HCT116 (cell line): ENCODE data around the gene RBP5. TPM values are rescaled to one million over a fixed set of nuclear protein-coding genes. Genes with fewer than 3 reads are reported as not detected.

ENCODE experiments used
- ATAC-seq: fragments of 200-7000 bp; cut with Tn5 transposase; 2 replicates; pipeline ENCODE4 v1.9.1; 2020; ENCODE audit warnings: mild to moderate bottlenecking, moderate library complexity
- BruUV-seq: library from RNA; stranded (reverse); fragments of 400-500 nt; replicated peaks from 2 replicates; lab custom pipeline; 2021; lab: Mats Ljungman, UMichigan
- CTCF ChIA-PET: fragments of 300-600 bp; sonication (Branson Sonifier 250); formaldehyde crosslinking; loops from one replicate; lab custom pipeline; 2021; ENCODE audit warnings: antibody characterized with exemption; lab: Charles Lee
- POLR2A ChIA-PET: fragments of 300-600, 350-600 bp; sonication (Branson Sonifier 250); formaldehyde crosslinking; loops from one replicate; lab custom pipeline; 2021; ENCODE audit warnings: antibody characterized with exemption; lab: Charles Lee
- RAD21 ChIA-PET, 2 experiments: fragments of 300-600 bp; sonication (Branson Sonifier 250); formaldehyde crosslinking; loops; one replicate each; lab custom pipeline; 2023; ENCODE audit warnings: low total read pairs in 2 of 2; ENCODE audit not compliant: uncharacterized antibody in 2 of 2, unreplicated experiment in 2 of 2, low non-redundant PET in 1 of 2; lab: Charles Lee
- DNase-seq: peaks from one replicate; pipeline ENCODE4 v3.0.0-alpha.2; 2010; ENCODE audit warnings: low read depth, low spot score
- H2AFZ ChIP-seq: fragments of 200-600 bp; shearing (Covaris generic), sonication (generic); 2 replicates; pipeline ENCODE4 v1.6.1; 2017; ENCODE audit warnings: low read depth, mixed run types, mixed read lengths, antibody characterized with exemption, low read length; ENCODE audit not compliant: poor library complexity, severe bottlenecking
- H3K27ac ChIP-seq: 2 replicates; pipeline ENCODE4 v1.5.1; 2012; ENCODE audit warnings: low read depth, low read length
- H3K27me3 ChIP-seq: fragments of 200-600 bp; sonication (generic); 2 replicates; pipeline ENCODE4 v1.6.1; 2016; ENCODE audit warnings: mixed run types, low read length, mixed read lengths; ENCODE audit not compliant: insufficient read depth
- H3K36me3 ChIP-seq, 2 experiments: fragments of 200-500 bp in 1 of 2; fragments of 200-600 bp in 1 of 2; sonication (Bioruptor generic) in 1 of 2; sonication (generic) in 1 of 2; 2 replicates each; pipeline versions ENCODE4 v1.5.1 to v1.6.1; 2014 to 2016; ENCODE audit warnings: low read length in 2 of 2, inconsistent platforms in 1 of 2, mixed read lengths in 1 of 2, mixed run types in 1 of 2; ENCODE audit not compliant: insufficient read depth in 2 of 2, control insufficient read depth in 1 of 2
- H3K4me1 ChIP-seq, 2 experiments: fragments of 200-600 bp in 1 of 2; sonication (generic) in 1 of 2; 2 replicates each; pipeline versions ENCODE4 v1.5.1 to v1.6.1; 2012 to 2017; ENCODE audit warnings: low read length in 2 of 2, inconsistent platforms in 1 of 2, mild to moderate bottlenecking in 1 of 2, mixed read lengths in 1 of 2, mixed run types in 1 of 2, moderate library complexity in 1 of 2; ENCODE audit not compliant: insufficient read depth in 2 of 2, control insufficient read depth in 1 of 2
- H3K4me2 ChIP-seq: fragments of 200-600 bp; sonication (generic); 2 replicates; pipeline ENCODE4 v1.6.1; 2017; ENCODE audit warnings: mixed run types, low read length, mixed read lengths
- H3K4me3 ChIP-seq, 2 experiments: fragments of 200-600 bp in 1 of 2; sonication (generic) in 1 of 2; replicated peaks in 1 of 2; 2 replicates each; pipeline ENCODE4 v1.5.1; 2011 to 2016; ENCODE audit warnings: low read length in 2 of 2, control low read depth in 1 of 2, low read depth in 1 of 2, mild to moderate bottlenecking in 1 of 2, mixed read lengths in 1 of 2, mixed run types in 1 of 2
- H3K79me2 ChIP-seq: fragments of 200-600 bp; sonication (generic); 2 replicates; pipeline ENCODE4 v1.6.1; 2017; ENCODE audit warnings: mild to moderate bottlenecking, mixed run types, low read length, moderate library complexity, mixed read lengths; ENCODE audit not compliant: insufficient read depth
- H3K9ac ChIP-seq: fragments of 200-600 bp; sonication (generic); 2 replicates; pipeline ENCODE4 v1.6.1; 2016; ENCODE audit warnings: low read length, mixed read lengths
- H3K9me2 ChIP-seq: fragments of 200-600 bp; sonication (generic), shearing (Covaris generic); 2 replicates; pipeline ENCODE4 v1.6.1; 2017; ENCODE audit warnings: mixed run types, mild to moderate bottlenecking, moderate library complexity; ENCODE audit not compliant: insufficient read depth
- H3K9me3 ChIP-seq, 2 experiments: fragments of 200-500 bp in 1 of 2; fragments of 200-600 bp in 1 of 2; sonication (Bioruptor generic) in 1 of 2; sonication (generic) in 1 of 2; 2 replicates each; pipeline ENCODE4 v1.6.1; 2014 to 2017; ENCODE audit warnings: low read length in 2 of 2, mixed read lengths in 2 of 2, inconsistent platforms in 1 of 2, low read depth in 1 of 2, mild to moderate bottlenecking in 1 of 2, mixed run types in 1 of 2, moderate library complexity in 1 of 2; ENCODE audit not compliant: control insufficient read depth in 1 of 2, insufficient read depth in 1 of 2
- H4K20me1 ChIP-seq: fragments of 200-600 bp; sonication (generic), shearing (Covaris generic); 2 replicates; pipeline ENCODE4 v1.6.1; 2017; ENCODE audit warnings: mixed run types, mild to moderate bottlenecking, moderate library complexity; ENCODE audit not compliant: insufficient read depth
- CBX3 ChIP-seq: IDR thresholded peaks from 2 replicates; pipeline ENCODE4 v1.6.1; 2012; ENCODE audit warnings: low read depth
- CEBPB ChIP-seq: IDR thresholded peaks from 2 replicates; pipeline ENCODE4 v1.6.1; 2012; ENCODE audit warnings: low read depth
- CTCF ChIP-seq, 3 experiments: fragments of 200-600 bp in 1 of 3; sonication (generic) in 1 of 3; IDR thresholded peaks in 2 of 3; conservative IDR thresholded peaks in 1 of 3; 2 replicates each; pipeline ENCODE4 v1.5.1; 2012 to 2017; ENCODE audit warnings: low read depth in 2 of 3, low read length in 2 of 3, antibody characterized with exemption in 1 of 3, borderline replicate concordance in 1 of 3, control low read depth in 1 of 3, mild to moderate bottlenecking in 1 of 3, mixed read lengths in 1 of 3, mixed run types in 1 of 3, moderate library complexity in 1 of 3; ENCODE audit not compliant: insufficient read depth in 1 of 3
- EGR1 ChIP-seq: IDR thresholded peaks from 2 replicates; pipeline ENCODE4 v1.6.1; 2012; ENCODE audit warnings: low read depth
- EZH2 ChIP-seq: fragments of 200-600 bp; sonication (generic); IDR thresholded peaks from 2 replicates; pipeline ENCODE4 v1.6.1; 2017; ENCODE audit warnings: antibody characterized with exemption, mixed run types
- EZH2phosphoT487 ChIP-seq: fragments of 200-600 bp; IDR thresholded peaks from 2 replicates; pipeline ENCODE4 v1.6.1; 2018; ENCODE audit warnings: antibody characterized with exemption, borderline replicate concordance
- FOSL1 ChIP-seq: IDR thresholded peaks from 2 replicates; pipeline ENCODE4 v1.6.1; 2012; ENCODE audit warnings: low read depth
- JUND ChIP-seq: IDR thresholded peaks from 2 replicates; pipeline ENCODE4 v1.6.1; 2012
- MAX ChIP-seq: IDR thresholded peaks from 2 replicates; pipeline ENCODE4 v1.6.1; 2012
- POLR2AphosphoS5 ChIP-seq: IDR thresholded peaks from 2 replicates; pipeline ENCODE4 v1.6.1; 2011; ENCODE audit warnings: mild to moderate bottlenecking, low read depth, low read length, moderate library complexity
- RAD21 ChIP-seq: IDR thresholded peaks from 2 replicates; pipeline ENCODE4 v1.6.1; 2012; ENCODE audit warnings: low read depth, mild to moderate bottlenecking
- SIN3A ChIP-seq: IDR thresholded peaks from 2 replicates; pipeline ENCODE4 v1.6.1; 2012; ENCODE audit warnings: low read depth
- SP1 ChIP-seq: IDR thresholded peaks from 2 replicates; pipeline ENCODE4 v1.6.1; 2012; ENCODE audit warnings: low read depth
- SRF ChIP-seq: IDR thresholded peaks from 2 replicates; pipeline ENCODE4 v1.6.1; 2012; ENCODE audit warnings: low read depth
- YY1 ChIP-seq: IDR thresholded peaks from 2 replicates; pipeline ENCODE4 v1.6.1; 2011; ENCODE audit warnings: low read length, low read depth, moderate library complexity, mild to moderate bottlenecking; ENCODE audit not compliant: insufficient replicate concordance; ENCODE audit errors: extremely low read depth
- ZFX ChIP-seq: fragments of 450-650 bp; IDR thresholded peaks from 2 replicates; pipeline ENCODE4 v1.6.1; 2017
- ZNF274 ChIP-seq: fragments of 200-500 bp; sonication (Bioruptor generic); IDR thresholded peaks from 2 replicates; pipeline ENCODE4 v1.6.1; 2014; ENCODE audit warnings: mild to moderate bottlenecking, low read depth, low read length, inconsistent platforms
- intact Hi-C: fragments of 100-400 bp; cut with micrococcal nuclease; formaldehyde crosslinking; loops from 2 replicates; pipeline ENCODE4 v1.10.0; 2022
- total RNA-seq: library from RNA; stranded (reverse); gene quantifications from one replicate; pipeline ENCODE4 v1.2.1, GENCODE V29; 2021; ENCODE audit not compliant: unreplicated experiment
- TF ChIP-seq, protein P1 (sequence below): IDR thresholded peaks from 2 replicates; pipeline ENCODE4 v1.6.1; 2012
- TF ChIP-seq, protein P2 (sequence below): IDR thresholded peaks from 2 replicates; pipeline ENCODE4 v1.6.1; 2011; ENCODE audit warnings: mild to moderate bottlenecking, low read length, moderate library complexity; ENCODE audit not compliant: insufficient replicate concordance; ENCODE audit errors: extremely low read depth

RBP5 gene
- total RNA-seq, 1 experiment from 2014 or later = 0.22 TPM

DNA sequence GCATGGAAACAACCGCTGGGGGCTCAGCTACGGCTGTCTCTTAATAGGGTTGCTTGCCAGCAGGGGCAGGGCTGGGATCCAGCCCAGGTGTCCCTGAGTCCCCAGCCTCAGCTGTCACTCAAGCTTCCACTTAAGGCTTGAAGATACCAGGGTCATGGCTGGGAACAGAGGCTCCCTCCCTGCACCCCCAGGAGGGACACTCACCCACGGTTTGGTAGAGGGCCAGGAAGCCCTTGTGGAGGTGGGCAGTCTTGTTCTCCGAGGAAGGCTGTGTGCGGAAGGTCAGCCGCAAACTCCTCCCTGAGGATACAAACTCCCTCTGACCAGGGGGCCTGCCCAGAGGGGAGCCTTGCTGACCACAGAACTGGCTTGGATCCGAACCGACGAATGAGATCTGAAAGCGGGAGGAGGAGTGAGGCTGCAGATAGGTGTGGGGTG lies 27.0 kb downstream of the RBP5 start (continued):
- TF ChIP-seq MAX (no peak), CEBPB (no peak), EZH2 (no peak), EGR1 (no peak), RAD21 (no peak), SIN3A (no peak)
- TF ChIP-seq, protein P1, sequence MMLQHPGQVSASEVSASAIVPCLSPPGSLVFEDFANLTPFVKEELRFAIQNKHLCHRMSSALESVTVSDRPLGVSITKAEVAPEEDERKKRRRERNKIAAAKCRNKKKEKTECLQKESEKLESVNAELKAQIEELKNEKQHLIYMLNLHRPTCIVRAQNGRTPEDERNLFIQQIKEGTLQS = no peak

DNA sequence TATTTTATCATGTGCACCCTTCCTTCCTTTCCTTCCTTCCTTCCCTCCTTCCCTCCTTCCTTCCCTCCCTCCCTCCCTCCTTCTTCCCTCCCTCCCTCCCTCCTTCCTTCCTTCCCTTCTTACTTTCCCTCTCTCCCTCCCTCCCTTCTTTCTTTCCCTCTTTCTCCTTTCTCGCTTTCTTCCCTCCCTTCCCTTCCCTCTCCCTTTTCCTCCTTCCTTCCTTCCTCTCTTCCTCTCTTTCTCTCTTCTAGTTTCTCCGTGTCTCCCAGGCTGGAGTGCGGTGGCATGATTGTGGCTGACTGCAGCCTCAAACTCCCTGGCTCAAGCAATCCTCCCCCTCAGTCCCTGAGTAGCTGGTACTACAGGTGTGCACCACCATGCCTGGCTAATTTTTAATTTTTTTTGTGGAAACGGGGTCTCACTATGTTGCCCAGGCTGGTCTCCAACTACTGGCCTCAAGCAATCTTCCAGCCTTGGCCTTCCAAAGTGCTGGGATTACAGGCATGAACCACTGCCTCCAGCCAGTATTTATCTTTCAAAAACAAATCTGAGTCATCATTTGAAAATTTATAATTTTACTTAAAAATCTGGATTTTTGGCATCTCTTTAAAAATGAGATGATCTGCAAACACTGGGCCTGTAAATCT lies 27.5 kb downstream of the RBP5 start:
- BruUV-seq = no TSS peak
- intact Hi-C loops = no loop called here
- Histone ChIP-seq H3K4me2 (no peak overlapping the region), H3K27ac (no peak overlapping the region), H2AFZ (no peak overlapping the region), H4K20me1 (no peaks in the 10 kb centered on the region), H3K79me2 (0 out of 2 replicates have a peak, but pooled peaks cover 2% of the 10 kb centered on the region), H3K4me1 (no peaks in the 10 kb centered on the region), H3K36me3 (peaks cover 6 to 9% of the 10 kb centered on the region in 2 experiments; a peak in 2 of 4 replicates), H3K27me3 (no peaks in the 10 kb centered on the region), H3K9me3 (peaks cover 4 to 6% of the 10 kb centered on the region in 2 experiments; a peak in 1 of 4 replicates), H3K9ac (no peak overlapping the region), H3K9me2 (no peaks in the 10 kb centered on the region), H3K4me3 (no peak overlapping the region)
- ChIA-PET CTCF (no interaction called here), POLR2A (no interaction called here), RAD21 (no interaction called here)
- no peak for ATAC-seq
- no peak for DNase-seq
- no peak for TF ChIP-seq ZFX
- no peak for TF ChIP-seq SRF
- TF ChIP-seq EZH2phosphoT487 = no peak
- no peak for TF ChIP-seq JUND
- TF ChIP-seq CTCF (IDR thresholded peaks at IDR 0.05 in 2 of 3, conservative IDR thresholded peaks at IDR 0.05 in 1 of 3; ENCODE audit: borderline replicate concordance in 1 of 3, insufficient read depth in 1 of 3, low read depth in 2 of 3, low read length in 2 of 3) = no peak
- no peak for TF ChIP-seq POLR2AphosphoS5
- TF ChIP-seq EZH2 = no peak
- no peak for TF ChIP-seq SIN3A
- TF ChIP-seq, protein P2, sequence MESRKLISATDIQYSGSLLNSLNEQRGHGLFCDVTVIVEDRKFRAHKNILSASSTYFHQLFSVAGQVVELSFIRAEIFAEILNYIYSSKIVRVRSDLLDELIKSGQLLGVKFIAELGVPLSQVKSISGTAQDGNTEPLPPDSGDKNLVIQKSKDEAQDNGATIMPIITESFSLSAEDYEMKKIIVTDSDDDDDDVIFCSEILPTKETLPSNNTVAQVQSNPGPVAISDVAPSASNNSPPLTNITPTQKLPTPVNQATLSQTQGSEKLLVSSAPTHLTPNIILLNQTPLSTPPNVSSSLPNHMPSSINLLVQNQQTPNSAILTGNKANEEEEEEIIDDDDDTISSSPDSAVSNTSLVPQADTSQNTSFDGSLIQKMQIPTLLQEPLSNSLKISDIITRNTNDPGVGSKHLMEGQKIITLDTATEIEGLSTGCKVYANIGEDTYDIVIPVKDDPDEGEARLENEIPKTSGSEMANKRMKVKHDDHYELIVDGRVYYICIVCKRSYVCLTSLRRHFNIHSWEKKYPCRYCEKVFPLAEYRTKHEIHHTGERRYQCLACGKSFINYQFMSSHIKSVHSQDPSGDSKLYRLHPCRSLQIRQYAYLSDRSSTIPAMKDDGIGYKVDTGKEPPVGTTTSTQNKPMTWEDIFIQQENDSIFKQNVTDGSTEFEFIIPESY = no peak
- no peak for TF ChIP-seq ZNF274
- no peak for TF ChIP-seq YY1
- TF ChIP-seq EGR1 = no peak
- no peak for TF ChIP-seq CEBPB
- no peak for TF ChIP-seq SP1
- TF ChIP-seq, protein P1 = no peak
- TF ChIP-seq CBX3 = no peak
- TF ChIP-seq FOSL1 = no peak
- no peak for TF ChIP-seq RAD21
- no peak for TF ChIP-seq MAX
